GM23338 (cell line): ENCODE data around the gene HYAL2. TPM values are rescaled to one million over a fixed set of nuclear protein-coding genes. Genes with fewer than 3 reads are reported as not detected.

Experiments
- ATAC-seq: fragments of 200-7000 bp; cut with Tn5 transposase; 3 replicates; pipeline ENCODE4 v1.9.1; 2020
- DNase-seq: peaks from one replicate; pipeline ENCODE4 v3.0.0-alpha.2; 2015; ENCODE audit warnings: low spot score
- H2AFZ ChIP-seq: fragments of 200-600 bp; sonication (generic); 2 replicates; pipeline ENCODE4 v1.8.0; 2016; ENCODE audit warnings: antibody characterized with exemption, mild to moderate bottlenecking, moderate library complexity
- H3F3A ChIP-seq: fragments of 200-600 bp; sonication (generic); replicated peaks from 2 replicates; pipeline ENCODE4 v1.8.0; 2017; ENCODE audit warnings: antibody characterized with exemption, mixed run types, low read depth
- H3K27ac ChIP-seq: fragments of 200-600 bp; sonication (generic); 2 replicates; pipeline ENCODE4 v1.6.1; 2016; ENCODE audit warnings: low read depth
- H3K27me3 ChIP-seq: fragments of 200-600 bp; sonication (generic); 2 replicates; pipeline ENCODE4 v1.8.0; 2016; ENCODE audit warnings: mild to moderate bottlenecking, mixed run types, moderate library complexity; ENCODE audit not compliant: insufficient read depth
- H3K36me3 ChIP-seq: fragments of 200-600 bp; sonication (generic); 2 replicates; pipeline ENCODE4 v1.8.0; 2016; ENCODE audit warnings: mild to moderate bottlenecking; ENCODE audit not compliant: insufficient read depth
- H3K4me1 ChIP-seq: fragments of 200-600 bp; sonication (generic); 2 replicates; pipeline ENCODE4 v1.8.0; 2016; ENCODE audit warnings: mild to moderate bottlenecking, moderate library complexity; ENCODE audit not compliant: insufficient read depth
- H3K4me2 ChIP-seq: fragments of 200-600 bp; sonication (generic); 2 replicates; pipeline ENCODE4 v1.7.1; 2017; ENCODE audit warnings: mixed run types
- H3K4me3 ChIP-seq: fragments of 200-600 bp; sonication (generic); 2 replicates; pipeline ENCODE4 v1.6.1; 2016; ENCODE audit warnings: mixed run types
- H3K79me2 ChIP-seq: fragments of 200-600 bp; sonication (generic); replicated peaks from 2 replicates; pipeline ENCODE4 v1.8.0; 2017; ENCODE audit warnings: mild to moderate bottlenecking; ENCODE audit not compliant: insufficient read depth
- H3K9me2 ChIP-seq: fragments of 200-600 bp; sonication (generic); 2 replicates; pipeline ENCODE4 v1.8.0; 2017; ENCODE audit not compliant: insufficient read depth
- H4K20me1 ChIP-seq: fragments of 200-600 bp; sonication (generic); replicated peaks from 2 replicates; pipeline ENCODE4 v1.8.0; 2017; ENCODE audit warnings: mild to moderate bottlenecking; ENCODE audit not compliant: insufficient read depth
- H3K27ac Mint-ChIP-seq: 2 replicates; pipeline ENCODE4 v1.8.0; 2020; ENCODE audit warnings: inconsistent platforms, mild to moderate bottlenecking, moderate library complexity, mixed read lengths
- H3K27me3 Mint-ChIP-seq: 3 replicates; pipeline ENCODE4 v1.8.0; 2022; ENCODE audit warnings: low read depth, mild to moderate bottlenecking, moderate library complexity, mixed read lengths, inconsistent platforms; ENCODE audit not compliant: insufficient read depth, poor library complexity
- H3K36me3 Mint-ChIP-seq: 3 replicates; pipeline ENCODE4 v1.8.0; 2021; ENCODE audit warnings: low read depth, mild to moderate bottlenecking, inconsistent platforms, moderate library complexity, mixed read lengths
- H3K4me1 Mint-ChIP-seq: 3 replicates; pipeline ENCODE4 v1.8.0; 2020; ENCODE audit warnings: mild to moderate bottlenecking, inconsistent platforms, mixed read lengths
- H3K4me3 Mint-ChIP-seq: 3 replicates; pipeline ENCODE4 v1.8.0; 2021; ENCODE audit warnings: moderate library complexity, mild to moderate bottlenecking, inconsistent platforms, mixed read lengths
- H3K9me3 Mint-ChIP-seq: 3 replicates; pipeline ENCODE4 v1.8.0; 2020; ENCODE audit warnings: moderate library complexity, mild to moderate bottlenecking, inconsistent platforms, mixed read lengths
- CREB1 ChIP-seq: fragments of 250-450 bp; sonication (Bioruptor Pico); IDR thresholded peaks from 2 replicates; pipeline ENCODE4 v1.5.0; 2020; ENCODE audit warnings: low read depth, mild to moderate bottlenecking, moderate library complexity
- EZH2 ChIP-seq: fragments of 200-600 bp; sonication (generic); IDR thresholded peaks from one replicate; pipeline ENCODE4 v1.8.0; 2017; ENCODE audit warnings: antibody characterized with exemption, mild to moderate bottlenecking, low read depth; ENCODE audit not compliant: unreplicated experiment
- EZH2phosphoT487 ChIP-seq: fragments of 200-600 bp; sonication (generic); IDR thresholded peaks from one replicate; pipeline ENCODE4 v1.8.1; 2018; ENCODE audit warnings: antibody characterized with exemption; ENCODE audit not compliant: unreplicated experiment
- JUNB ChIP-seq: IDR thresholded peaks from one replicate; pipeline ENCODE4 v1.6.1; 2016; ENCODE audit warnings: antibody characterized with exemption; ENCODE audit not compliant: unreplicated experiment
- NANOG ChIP-seq: IDR thresholded peaks from 2 replicates; pipeline ENCODE4 v1.6.1; 2016; ENCODE audit warnings: antibody characterized with exemption, borderline replicate concordance
- POLR2AphosphoS5 ChIP-seq: IDR thresholded peaks from 2 replicates; pipeline ENCODE4 v1.6.1; 2016; ENCODE audit warnings: antibody characterized with exemption, low read depth
- STAT1 ChIP-seq: IDR thresholded peaks from one replicate; pipeline ENCODE4 v1.6.1; 2016; ENCODE audit warnings: antibody characterized with exemption; ENCODE audit not compliant: unreplicated experiment
- ZNF114 ChIP-seq: fragments of 250-450 bp; sonication (Bioruptor Pico); IDR thresholded peaks from 2 replicates; pipeline ENCODE4 v1.5.0; 2020; ENCODE audit warnings: mild to moderate bottlenecking, moderate library complexity
- ZNF331 ChIP-seq: fragments of 250-450 bp; sonication (Bioruptor Pico); IDR thresholded peaks from 2 replicates; pipeline ENCODE4 v1.5.0; 2020; ENCODE audit warnings: low read depth, mild to moderate bottlenecking, moderate library complexity
- polyA plus RNA-seq: library from polyadenylated mRNA; unstranded; fragments of >200 nt; fragmentation: Nextera tagmentation; extraction: Ambion mirVana; gene quantifications from 2 replicates; pipeline ENCODE4 v1.2.1, GENCODE V29; 2016
- total RNA-seq: library from RNA; depleted of rRNA; stranded (reverse); fragments of >200 nt; shearing (Covaris generic); gene quantifications from 2 replicates; pipeline ENCODE4 v1.2.3, GENCODE V29; 2014
- TF ChIP-seq, protein P1 (sequence below): IDR thresholded peaks from 2 replicates; pipeline ENCODE4 v1.6.1; 2016; ENCODE audit warnings: antibody characterized with exemption
- TF ChIP-seq, protein P2 (sequence below): IDR thresholded peaks from one replicate; pipeline ENCODE4 v1.6.1; 2018; ENCODE audit warnings: antibody characterized with exemption; ENCODE audit not compliant: unreplicated experiment
- TF ChIP-seq, protein P3 (sequence below), 2 experiments: fragments of 200-600 bp in 1 of 2; sonication (generic) in 1 of 2; conservative IDR thresholded peaks; 2 replicates each; pipeline versions ENCODE4 v1.5.1 to v1.6.1; 2016 to 2017; ENCODE audit warnings: antibody characterized with exemption in 2 of 2, low read depth in 2 of 2, mild to moderate bottlenecking in 2 of 2, moderate library complexity in 1 of 2
- TF ChIP-seq, protein P4 (sequence below): fragments of 250-450 bp; sonication (Bioruptor Pico); IDR thresholded peaks from 2 replicates; pipeline ENCODE4 v1.5.0; 2020; ENCODE audit warnings: mild to moderate bottlenecking, moderate library complexity

The HYAL2 gene
- total and polyA plus RNA-seq, 2 experiments from 2014 or later = 28.9 to 74.3 TPM

DNA sequence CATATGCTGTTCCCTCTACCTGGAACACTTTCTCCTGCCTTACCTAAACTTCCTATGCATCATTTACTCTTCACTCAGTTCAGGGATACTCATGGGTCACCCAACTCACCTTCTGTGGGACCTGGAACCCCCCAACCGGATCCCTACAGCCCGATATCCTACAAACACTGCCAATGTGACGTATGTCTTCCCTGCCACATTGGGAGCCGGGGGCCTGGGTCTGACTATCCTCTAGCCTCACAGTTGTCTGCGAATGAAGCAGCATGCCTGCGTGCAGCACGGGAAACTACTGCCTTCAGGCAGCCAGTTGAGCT, 27.6 kb upstream of the HYAL2 start:
- DNase-seq (no peak), ATAC-seq (no peak; the same call in 2 of the 3 replicates)
- H3K4me1 ChIP-seq = peaks cover 3% of the 10 kb centered on the region; the same call in 1 of the 2 replicates
- peaks cover 12% of the 10 kb centered on the region for H3K36me3 Mint-ChIP-seq
- no peaks in the 10 kb centered on the region for H3K9me2 ChIP-seq
- H3K9me3 Mint-ChIP-seq = no peaks in the 10 kb centered on the region
- no peaks in the 10 kb centered on the region for H3K36me3 ChIP-seq
- peaks cover 16% of the 10 kb centered on the region for H3K4me1 Mint-ChIP-seq
- H3K27ac ChIP-seq = no peak overlapping the region
- peak overlapping the region; percentile 93; the same call in 1 of the 2 replicates for H3K27ac Mint-ChIP-seq
- peaks cover 15% of the 10 kb centered on the region for H3K27me3 ChIP-seq
- H4K20me1 ChIP-seq = no peaks in the 10 kb centered on the region; the same call in 1 of the 2 replicates
- peak overlapping the region; percentile 95 for H3K4me3 Mint-ChIP-seq
- no peaks in the 10 kb centered on the region for H3K79me2 ChIP-seq
- peak overlapping the region; percentile 99 for H3K4me2 ChIP-seq
- peak overlapping the region; percentile 67 for H3K4me3 ChIP-seq
- peak overlapping the region; percentile 98 for H2AFZ ChIP-seq
- TF ChIP-seq ZNF114 (CRISPR knock-in tag) = no peak
- TF ChIP-seq, protein P1, sequence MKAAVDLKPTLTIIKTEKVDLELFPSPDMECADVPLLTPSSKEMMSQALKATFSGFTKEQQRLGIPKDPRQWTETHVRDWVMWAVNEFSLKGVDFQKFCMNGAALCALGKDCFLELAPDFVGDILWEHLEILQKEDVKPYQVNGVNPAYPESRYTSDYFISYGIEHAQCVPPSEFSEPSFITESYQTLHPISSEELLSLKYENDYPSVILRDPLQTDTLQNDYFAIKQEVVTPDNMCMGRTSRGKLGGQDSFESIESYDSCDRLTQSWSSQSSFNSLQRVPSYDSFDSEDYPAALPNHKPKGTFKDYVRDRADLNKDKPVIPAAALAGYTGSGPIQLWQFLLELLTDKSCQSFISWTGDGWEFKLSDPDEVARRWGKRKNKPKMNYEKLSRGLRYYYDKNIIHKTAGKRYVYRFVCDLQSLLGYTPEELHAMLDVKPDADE = no peak
- no peak for TF ChIP-seq CREB1 (CRISPR knock-in tag)
- TF ChIP-seq, protein P2, sequence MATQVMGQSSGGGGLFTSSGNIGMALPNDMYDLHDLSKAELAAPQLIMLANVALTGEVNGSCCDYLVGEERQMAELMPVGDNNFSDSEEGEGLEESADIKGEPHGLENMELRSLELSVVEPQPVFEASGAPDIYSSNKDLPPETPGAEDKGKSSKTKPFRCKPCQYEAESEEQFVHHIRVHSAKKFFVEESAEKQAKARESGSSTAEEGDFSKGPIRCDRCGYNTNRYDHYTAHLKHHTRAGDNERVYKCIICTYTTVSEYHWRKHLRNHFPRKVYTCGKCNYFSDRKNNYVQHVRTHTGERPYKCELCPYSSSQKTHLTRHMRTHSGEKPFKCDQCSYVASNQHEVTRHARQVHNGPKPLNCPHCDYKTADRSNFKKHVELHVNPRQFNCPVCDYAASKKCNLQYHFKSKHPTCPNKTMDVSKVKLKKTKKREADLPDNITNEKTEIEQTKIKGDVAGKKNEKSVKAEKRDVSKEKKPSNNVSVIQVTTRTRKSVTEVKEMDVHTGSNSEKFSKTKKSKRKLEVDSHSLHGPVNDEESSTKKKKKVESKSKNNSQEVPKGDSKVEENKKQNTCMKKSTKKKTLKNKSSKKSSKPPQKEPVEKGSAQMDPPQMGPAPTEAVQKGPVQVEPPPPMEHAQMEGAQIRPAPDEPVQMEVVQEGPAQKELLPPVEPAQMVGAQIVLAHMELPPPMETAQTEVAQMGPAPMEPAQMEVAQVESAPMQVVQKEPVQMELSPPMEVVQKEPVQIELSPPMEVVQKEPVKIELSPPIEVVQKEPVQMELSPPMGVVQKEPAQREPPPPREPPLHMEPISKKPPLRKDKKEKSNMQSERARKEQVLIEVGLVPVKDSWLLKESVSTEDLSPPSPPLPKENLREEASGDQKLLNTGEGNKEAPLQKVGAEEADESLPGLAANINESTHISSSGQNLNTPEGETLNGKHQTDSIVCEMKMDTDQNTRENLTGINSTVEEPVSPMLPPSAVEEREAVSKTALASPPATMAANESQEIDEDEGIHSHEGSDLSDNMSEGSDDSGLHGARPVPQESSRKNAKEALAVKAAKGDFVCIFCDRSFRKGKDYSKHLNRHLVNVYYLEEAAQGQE = no peak
- TF ChIP-seq EZH2phosphoT487 = no peak
- TF ChIP-seq, protein P3, sequence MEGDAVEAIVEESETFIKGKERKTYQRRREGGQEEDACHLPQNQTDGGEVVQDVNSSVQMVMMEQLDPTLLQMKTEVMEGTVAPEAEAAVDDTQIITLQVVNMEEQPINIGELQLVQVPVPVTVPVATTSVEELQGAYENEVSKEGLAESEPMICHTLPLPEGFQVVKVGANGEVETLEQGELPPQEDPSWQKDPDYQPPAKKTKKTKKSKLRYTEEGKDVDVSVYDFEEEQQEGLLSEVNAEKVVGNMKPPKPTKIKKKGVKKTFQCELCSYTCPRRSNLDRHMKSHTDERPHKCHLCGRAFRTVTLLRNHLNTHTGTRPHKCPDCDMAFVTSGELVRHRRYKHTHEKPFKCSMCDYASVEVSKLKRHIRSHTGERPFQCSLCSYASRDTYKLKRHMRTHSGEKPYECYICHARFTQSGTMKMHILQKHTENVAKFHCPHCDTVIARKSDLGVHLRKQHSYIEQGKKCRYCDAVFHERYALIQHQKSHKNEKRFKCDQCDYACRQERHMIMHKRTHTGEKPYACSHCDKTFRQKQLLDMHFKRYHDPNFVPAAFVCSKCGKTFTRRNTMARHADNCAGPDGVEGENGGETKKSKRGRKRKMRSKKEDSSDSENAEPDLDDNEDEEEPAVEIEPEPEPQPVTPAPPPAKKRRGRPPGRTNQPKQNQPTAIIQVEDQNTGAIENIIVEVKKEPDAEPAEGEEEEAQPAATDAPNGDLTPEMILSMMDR (conservative IDR thresholded peaks at IDR 0.05; ENCODE audit: low read depth in 2 of 2) = no peak
- TF ChIP-seq, protein P4, sequence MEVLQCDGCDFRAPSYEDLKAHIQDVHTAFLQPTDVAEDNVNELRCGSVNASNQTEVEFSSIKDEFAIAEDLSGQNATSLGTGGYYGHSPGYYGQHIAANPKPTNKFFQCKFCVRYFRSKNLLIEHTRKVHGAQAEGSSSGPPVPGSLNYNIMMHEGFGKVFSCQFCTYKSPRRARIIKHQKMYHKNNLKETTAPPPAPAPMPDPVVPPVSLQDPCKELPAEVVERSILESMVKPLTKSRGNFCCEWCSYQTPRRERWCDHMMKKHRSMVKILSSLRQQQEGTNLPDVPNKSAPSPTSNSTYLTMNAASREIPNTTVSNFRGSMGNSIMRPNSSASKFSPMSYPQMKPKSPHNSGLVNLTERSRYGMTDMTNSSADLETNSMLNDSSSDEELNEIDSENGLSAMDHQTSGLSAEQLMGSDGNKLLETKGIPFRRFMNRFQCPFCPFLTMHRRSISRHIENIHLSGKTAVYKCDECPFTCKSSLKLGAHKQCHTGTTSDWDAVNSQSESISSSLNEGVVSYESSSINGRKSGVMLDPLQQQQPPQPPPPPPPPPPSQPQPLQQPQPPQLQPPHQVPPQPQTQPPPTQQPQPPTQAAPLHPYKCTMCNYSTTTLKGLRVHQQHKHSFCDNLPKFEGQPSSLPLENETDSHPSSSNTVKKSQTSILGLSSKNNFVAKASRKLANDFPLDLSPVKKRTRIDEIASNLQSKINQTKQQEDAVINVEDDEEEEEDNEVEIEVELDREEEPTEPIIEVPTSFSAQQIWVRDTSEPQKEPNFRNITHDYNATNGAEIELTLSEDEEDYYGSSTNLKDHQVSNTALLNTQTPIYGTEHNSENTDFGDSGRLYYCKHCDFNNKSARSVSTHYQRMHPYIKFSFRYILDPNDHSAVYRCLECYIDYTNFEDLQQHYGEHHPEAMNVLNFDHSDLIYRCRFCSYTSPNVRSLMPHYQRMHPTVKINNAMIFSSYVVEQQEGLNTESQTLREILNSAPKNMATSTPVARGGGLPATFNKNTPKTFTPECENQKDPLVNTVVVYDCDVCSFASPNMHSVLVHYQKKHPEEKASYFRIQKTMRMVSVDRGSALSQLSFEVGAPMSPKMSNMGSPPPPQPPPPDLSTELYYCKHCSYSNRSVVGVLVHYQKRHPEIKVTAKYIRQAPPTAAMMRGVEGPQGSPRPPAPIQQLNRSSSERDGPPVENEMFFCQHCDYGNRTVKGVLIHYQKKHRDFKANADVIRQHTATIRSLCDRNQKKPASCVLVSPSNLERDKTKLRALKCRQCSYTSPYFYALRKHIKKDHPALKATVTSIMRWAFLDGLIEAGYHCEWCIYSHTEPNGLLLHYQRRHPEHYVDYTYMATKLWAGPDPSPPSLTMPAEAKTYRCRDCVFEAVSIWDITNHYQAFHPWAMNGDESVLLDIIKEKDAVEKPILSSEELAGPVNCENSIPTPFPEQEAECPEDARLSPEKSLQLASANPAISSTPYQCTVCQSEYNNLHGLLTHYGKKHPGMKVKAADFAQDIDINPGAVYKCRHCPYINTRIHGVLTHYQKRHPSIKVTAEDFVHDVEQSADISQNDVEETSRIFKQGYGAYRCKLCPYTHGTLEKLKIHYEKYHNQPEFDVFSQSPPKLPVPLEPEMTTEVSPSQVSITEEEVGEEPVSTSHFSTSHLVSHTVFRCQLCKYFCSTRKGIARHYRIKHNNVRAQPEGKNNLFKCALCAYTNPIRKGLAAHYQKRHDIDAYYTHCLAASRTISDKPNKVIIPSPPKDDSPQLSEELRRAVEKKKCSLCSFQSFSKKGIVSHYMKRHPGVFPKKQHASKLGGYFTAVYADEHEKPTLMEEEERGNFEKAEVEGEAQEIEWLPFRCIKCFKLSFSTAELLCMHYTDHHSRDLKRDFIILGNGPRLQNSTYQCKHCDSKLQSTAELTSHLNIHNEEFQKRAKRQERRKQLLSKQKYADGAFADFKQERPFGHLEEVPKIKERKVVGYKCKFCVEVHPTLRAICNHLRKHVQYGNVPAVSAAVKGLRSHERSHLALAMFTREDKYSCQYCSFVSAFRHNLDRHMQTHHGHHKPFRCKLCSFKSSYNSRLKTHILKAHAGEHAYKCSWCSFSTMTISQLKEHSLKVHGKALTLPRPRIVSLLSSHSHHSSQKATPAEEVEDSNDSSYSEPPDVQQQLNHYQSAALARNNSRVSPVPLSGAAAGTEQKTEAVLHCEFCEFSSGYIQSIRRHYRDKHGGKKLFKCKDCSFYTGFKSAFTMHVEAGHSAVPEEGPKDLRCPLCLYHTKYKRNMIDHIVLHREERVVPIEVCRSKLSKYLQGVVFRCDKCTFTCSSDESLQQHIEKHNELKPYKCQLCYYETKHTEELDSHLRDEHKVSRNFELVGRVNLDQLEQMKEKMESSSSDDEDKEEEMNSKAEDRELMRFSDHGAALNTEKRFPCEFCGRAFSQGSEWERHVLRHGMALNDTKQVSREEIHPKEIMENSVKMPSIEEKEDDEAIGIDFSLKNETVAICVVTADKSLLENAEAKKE (CRISPR knock-in tag) = no peak
- no peak for TF ChIP-seq POLR2AphosphoS5
- no peak for TF ChIP-seq NANOG
- TF ChIP-seq EZH2 = no peak
- TF ChIP-seq JUNB = no peak
- no peak for TF ChIP-seq ZNF331 (CRISPR knock-in tag)
- TF ChIP-seq STAT1 = no peak
- peaks cover 18% of the 10 kb centered on the region for H3K27me3 Mint-ChIP-seq
- 0 out of 2 replicates have a peak, but pooled peaks cover 8% of the 10 kb centered on the region for H3F3A ChIP-seq
